NCI-H1436 treated with DMSO at 0.1 percent for 48 hours (cell line): ENCODE measurements around the gene TMEM135.
"Not testable (repeated sequence)": the region's sequence is repeated elsewhere in the genome, so short reads cannot be mapped to it uniquely, and the experiment has no call there.

Experiments
- DNase-seq: peaks from one replicate; lab custom pipeline; 2025; lab: John Stamatoyannopoulos, UW

The TMEM135 gene

GRCh38 chr11:87037450-87038234, at the start of gene TMEM135:
TMEM135 (plus strand) TSS chr11:87037934; CDS start chr11:87038046, 112 bp downstream.
- DNase-seq = peak; percentile 80

GRCh38 chr11:86988351-86988881, 49.3 kb upstream of the TMEM135 start:
- no peak for DNase-seq

DNA sequence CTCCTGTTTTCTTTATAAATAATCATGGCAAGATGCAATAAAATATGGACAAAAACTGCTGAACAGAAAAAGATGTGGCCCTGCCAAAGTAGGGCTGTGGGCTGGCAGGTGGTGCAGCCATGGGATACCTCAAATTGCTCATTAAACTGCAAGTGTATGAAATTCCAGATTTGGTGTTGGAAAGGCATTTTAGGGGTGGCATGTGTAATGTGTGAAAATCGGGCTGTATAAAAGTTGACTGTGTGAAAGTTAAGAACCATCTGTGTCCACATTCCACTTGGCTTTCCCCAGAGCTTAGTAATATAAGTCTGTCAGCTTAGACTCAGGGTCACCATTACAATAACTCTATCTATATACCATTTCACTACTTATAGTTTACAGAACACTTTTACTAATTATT, 47.7 kb upstream of the TMEM135 start:
- no peak for DNase-seq

DNA sequence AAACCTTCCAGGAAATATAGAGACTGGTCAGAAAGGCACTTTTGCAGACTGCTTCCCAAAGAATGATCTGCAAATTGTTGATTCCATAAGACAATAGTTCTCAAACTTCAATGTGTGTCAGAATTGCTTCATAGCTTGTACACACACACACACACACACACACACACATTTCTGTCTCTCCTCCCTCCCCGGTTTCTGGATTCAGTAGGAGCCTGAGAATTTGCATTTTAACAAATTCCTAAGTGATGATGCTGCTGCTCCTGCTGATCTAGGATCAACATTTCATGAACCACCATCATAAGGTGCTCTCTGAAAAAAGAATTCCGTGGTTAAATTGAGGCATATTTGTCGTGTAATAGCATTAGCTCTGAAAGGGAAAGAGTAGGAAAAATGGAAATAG, 47.2 kb upstream of the TMEM135 start:
- no peak for DNase-seq

DNA sequence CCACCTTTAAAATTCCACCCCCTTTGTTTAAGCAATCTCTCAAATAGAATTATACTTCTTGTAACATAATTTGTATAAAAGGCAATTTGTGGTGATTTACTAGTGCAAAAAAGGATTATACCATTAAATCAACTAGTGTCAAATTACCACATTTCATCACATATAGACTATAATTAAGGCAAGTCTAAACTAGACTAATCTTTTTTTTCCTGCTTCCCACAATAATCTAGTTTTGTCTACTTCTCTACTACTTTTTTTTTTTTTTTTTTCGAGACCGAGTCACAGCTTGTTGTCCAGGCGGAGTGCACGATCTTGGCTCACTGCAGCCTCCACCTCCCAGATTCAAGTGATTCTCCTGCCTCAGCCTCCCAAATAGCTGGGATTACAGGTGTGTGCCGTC, 46.4 kb upstream of the TMEM135 start:
- no peak for DNase-seq

DNA sequence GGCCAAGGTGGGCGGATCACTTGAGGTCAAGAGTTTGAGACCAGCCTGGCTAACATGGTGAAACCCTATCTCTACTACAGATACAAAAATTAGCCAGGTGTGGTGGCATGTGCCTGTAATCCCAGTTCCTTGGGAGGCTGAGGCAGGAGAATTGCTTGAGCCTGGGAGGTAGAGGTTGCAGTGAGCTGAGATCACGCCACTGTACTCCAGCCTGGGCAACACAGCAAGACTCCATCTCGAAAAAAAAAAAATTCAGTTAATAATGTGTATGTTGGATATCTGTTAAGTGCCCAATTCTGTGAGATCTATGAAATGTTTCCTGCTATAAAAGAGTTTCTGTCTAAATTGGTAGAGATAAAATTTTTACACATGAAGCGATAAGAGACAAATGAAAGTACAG, 45.4 kb upstream of the TMEM135 start:
- DNase-seq = not testable (repeated sequence)

DNA sequence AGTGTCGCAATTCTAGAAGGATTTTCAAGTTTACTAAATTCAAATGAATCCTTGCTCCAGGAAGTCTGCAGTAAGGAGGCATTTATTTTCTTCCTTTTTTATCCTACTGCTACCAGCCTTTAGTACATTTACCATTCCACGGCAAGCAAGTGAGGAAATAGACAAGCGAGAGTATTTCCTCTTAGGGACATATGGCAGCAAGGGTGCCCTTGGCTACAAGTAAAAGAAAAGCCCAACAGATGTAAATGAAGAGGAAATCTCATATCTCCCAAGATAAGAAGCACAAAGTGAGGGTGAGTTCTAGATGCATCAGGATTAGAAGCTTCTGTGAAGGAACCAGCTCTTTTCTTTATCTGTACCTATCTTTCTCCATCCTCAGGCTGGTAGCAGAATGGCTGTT, 44.7 kb upstream of the TMEM135 start:
- no peak for DNase-seq

DNA sequence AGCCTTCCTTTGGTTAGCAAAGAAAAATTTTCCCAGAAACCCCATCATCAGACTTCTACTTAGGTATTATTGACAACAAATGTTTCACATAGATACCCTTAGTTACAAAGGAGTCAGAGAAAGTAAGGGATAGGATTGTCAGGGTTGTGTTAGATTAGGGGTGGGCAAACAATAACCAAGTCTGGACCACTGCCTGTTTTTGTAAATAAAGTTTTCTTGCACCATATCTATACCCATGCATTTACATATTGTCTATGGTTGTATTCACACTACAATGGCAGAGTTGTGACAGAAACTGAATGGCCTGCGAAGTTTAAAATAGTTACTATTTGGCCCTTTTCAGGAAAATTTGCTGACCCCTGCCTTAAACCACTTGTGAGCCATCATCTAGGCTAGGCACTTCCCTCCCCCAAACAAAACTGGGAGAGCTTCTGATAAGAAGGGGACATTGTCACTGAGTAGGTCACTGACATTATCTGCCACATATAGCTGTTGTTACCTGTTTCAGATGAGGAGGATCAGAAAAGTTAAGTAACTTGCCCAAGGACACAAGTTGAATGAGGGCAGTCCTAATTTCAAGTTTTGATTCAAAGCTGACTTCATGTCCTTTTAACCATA, 40.7 kb upstream of the TMEM135 start:
- no peak for DNase-seq

DNA sequence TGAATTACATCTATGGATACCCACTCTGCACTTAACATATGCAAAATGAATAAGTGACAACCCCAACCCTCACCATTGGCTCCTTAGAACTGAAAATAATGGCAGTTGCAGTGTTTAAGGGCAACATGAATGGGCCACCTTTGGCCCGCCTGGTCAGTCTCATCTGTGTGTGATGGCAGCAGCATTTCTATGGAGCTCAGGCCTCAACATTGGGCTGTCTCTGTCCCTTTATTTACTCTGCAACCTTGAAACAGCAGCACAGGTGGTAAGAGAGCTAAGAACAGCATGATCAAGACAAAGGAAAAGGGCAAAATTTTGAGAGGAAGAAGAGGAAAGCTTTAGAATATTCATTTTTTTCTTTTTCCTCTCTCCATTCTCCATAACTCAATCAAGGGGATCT, 38.3 kb upstream of the TMEM135 start:
- DNase-seq = no peak

DNA sequence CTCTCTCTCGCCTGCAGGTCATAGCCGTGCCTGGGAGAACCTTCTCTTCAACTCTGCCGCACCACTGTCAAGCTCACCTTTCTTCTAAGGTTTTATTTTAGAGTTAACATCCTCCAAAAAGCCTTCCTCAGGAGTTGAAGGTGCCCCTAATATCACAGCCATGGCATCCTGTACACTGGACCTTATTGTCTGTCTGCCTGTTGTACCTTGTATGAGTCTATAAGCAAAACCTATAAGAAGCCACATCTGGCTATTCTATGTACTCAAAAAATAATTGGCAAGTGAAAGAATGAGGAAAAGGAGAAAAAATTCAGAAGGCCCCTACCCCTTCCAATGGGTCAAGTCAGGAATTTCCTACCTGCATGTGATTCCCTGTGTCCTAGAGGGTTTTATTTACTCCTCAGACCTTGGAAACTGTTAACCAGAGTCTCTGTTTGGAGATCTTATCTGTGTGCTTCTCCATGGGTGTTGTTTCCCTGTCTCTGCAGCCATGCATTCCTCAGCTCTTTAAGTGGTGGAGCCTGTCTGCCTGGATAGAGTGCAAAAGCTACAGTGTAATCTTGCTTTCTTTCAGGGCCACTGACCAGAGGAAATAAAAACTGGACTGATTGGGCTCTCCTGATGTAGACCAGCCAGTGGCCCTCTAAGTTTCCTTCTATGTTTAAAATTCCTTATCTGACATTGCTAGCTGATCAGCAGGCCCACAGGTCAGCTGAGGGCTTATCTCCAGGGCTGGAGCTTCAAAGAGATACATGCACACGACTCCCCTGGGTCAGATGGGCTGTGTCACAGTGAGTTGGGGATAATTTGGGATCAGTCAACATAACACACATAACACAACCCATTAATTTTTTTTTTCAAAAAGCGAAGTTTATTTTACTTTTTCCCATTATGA, 37.6 kb upstream of the TMEM135 start:
- DNase-seq = no peak

DNA sequence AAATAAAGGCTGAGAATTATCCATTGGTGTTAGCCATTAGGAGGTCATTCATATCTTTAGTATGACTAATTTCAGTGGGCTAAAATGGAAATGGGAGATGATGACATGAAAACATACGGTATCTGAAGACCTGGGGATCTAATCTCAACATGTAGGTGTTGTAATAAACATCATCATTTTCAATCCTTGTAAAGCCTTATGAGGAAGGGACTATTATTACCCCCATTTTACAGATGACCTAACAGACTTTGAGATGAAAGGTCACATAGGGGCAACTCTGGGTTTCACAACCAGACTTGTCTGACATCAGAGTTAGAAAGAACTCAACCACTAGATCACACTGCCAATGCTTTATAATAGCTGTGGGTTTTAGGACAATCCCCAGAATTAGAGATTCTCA, 34.8 kb upstream of the TMEM135 start:
- no peak for DNase-seq

- DNase-seq = not testable (repeated sequence)
Measured at GRCh38 chr11:87004281-87004680, 33.5 kb upstream of the TMEM135 start.

- DNase-seq = no peak
Measured at GRCh38 chr11:87005569-87005921, 32.2 kb upstream of the TMEM135 start.

GRCh38 chr11:87006035-87006434, 31.7 kb upstream of the TMEM135 start:
- DNase-seq = no peak

DNA sequence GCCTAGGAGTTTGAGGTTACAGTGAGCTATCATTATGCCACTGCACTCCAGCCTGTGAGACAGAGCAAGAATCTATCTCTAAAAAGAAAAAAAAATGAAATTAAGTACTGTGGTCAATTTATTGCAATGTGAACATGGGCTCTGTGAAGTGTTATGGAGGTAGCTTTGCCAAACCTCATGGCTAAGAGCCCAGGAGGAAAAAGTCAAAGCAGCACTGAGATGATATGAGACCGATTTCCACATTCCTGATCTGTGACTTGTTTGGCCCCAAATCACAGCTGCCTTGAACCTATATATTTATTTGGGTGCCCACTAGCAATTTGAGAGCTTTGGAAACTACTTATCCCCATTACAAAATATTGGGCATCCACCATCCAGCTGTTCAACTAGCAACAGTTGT, 29.8 kb upstream of the TMEM135 start:
- no peak for DNase-seq

- no peak for DNase-seq
Measured at GRCh38 chr11:87012089-87012488, 25.6 kb upstream of the TMEM135 start.

DNA sequence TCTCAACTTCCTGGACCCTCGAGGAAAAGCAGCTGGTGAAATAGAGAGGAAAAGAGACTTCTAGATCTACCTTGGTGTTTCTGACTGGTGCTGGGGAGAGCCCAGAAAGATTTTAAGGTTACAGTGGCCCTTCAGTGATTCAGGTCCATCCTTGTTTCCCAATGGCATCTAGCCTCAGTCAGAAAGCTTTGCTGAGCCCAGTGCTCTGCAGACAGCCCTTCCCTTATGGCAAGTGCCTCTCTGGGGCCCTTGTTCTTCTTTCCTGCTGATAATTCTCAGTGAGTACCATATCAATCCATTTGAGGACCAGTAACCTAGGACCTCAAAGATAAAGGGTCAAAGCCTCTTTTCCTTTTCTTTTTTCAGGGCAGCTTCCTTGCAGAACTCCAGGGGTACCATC, 25.1 kb upstream of the TMEM135 start:
- DNase-seq = no peak

- DNase-seq = no peak
Measured at GRCh38 chr11:87013912-87014825, 23.6 kb upstream of the TMEM135 start.

GRCh38 chr11:87015645-87016044, 22.1 kb upstream of the TMEM135 start:
- DNase-seq = no peak

GRCh38 chr11:87019613-87020271, 18.0 kb upstream of the TMEM135 start:
- no peak for DNase-seq

DNA sequence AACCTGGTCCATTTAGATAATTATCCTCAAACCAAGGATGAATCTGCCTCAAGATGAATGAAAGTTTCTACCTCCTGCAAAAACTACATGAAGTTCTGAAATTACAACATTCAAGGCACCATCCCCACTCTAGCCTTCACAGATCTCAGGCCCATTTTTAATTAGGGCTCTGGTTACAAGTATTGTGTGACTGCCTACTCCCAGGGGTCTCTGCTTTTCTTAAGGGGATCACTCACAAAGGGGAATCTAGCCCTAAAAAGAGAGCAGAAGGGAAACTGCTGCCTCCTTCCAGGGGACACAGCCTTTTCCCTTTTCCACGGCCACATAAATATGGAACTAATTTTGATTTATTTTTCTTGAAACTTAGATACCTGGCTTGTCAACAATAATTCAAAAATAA, 17.4 kb upstream of the TMEM135 start:
- DNase-seq = no peak
